ENCODE results near the gene CDH19.

Gene CDH19, protein sequence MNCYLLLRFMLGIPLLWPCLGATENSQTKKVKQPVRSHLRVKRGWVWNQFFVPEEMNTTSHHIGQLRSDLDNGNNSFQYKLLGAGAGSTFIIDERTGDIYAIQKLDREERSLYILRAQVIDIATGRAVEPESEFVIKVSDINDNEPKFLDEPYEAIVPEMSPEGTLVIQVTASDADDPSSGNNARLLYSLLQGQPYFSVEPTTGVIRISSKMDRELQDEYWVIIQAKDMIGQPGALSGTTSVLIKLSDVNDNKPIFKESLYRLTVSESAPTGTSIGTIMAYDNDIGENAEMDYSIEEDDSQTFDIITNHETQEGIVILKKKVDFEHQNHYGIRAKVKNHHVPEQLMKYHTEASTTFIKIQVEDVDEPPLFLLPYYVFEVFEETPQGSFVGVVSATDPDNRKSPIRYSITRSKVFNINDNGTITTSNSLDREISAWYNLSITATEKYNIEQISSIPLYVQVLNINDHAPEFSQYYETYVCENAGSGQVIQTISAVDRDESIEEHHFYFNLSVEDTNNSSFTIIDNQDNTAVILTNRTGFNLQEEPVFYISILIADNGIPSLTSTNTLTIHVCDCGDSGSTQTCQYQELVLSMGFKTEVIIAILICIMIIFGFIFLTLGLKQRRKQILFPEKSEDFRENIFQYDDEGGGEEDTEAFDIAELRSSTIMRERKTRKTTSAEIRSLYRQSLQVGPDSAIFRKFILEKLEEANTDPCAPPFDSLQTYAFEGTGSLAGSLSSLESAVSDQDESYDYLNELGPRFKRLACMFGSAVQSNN

DNA sequence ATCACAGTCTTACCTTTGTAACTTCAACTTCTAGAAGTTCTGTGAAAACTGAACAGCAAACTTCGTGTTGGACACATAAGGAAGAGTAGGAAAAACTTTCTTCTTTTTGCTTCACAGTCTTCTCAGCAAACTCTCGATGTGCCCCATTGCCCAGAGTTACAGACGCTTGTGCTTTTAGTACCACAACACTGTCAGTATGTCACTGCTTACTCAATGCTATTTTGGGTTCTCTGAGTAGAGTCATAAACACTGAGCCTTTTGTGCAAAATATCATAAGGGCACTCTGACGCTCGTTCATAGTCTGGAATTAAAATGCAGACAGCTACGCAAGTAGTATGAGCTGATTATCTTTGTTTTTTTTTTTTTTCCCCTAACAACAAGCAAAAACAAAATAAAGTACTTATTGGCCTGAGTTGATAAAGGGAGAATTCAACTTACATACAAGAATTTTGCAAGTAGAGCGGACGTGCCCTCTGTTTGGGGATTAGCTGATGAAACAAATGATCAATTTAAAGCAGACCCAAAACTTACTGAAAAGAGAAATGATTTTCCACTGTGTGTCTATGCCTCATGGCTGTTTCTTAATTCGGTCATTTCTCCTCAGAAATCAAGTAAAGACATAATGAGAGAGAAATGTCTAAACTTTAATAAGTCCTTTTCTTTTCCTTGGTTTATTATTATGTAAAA lies at the start of gene CDH19:
Gene CDH19, minus strand, starts transcription at position 150 of the 687 bp plus-strand sequence. CDS start 31,886 bp downstream, outside the sequence.
- no peak for DNase-seq

DNA sequence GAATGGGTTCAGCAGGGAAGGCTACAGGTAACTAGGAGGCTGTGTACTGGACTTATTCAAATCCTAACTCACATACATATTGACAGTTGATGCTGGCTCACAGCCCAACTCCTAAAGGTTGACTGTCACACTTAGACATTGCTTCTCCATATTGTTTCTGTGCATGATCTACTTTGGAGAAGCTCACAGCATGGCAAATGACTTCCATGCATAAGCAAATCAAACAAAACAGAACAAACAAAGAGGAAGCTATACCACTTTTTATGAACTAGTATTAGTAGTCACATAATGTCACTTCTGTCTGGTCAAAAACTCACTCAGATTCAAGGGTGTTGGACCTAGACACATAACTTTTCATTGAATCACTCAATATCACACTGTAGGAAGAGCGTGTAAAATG lies 43.8 kb upstream of the CDH19 start:
- DNase-seq, result no peak

DNA sequence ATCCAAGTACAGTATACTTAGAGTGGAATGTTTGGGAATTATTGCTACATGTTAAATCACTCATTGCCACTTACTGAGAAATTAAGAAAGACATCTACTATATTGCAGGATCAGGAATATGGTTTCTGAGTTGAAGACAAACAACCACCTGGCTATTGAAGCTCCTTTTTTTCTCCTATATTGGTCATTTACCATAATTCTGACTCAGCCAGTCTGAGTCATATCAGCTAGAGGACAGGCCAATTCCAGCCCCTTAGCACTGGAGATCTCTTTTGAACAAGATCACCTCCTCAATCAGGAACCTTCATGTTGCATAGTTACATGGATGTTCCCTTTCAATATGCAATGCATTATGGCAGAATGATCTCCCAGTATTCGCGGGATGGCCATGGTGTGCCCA lies 42.7 kb upstream of the CDH19 start:
- DNase-seq, result no peak

DNA sequence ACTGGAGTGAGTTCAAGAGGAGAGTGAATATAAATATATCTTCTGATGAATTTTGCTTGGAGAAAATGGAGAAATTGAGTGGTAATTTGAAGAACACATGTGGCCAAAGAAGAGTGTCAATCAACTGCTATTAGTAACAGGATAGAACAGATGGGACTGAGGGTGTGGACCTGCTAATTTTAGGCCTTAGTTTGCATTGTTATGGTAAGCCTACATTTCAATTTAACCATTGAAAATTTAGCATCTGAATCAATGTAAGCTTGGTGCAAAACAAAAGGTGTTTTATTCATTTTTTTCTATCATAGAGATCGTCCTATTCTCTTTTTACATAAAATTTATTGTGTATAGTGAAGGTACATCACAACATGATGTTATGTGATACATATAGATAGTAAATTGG lies 42.1 kb upstream of the CDH19 start:
- DNase-seq, result no peak

DNA sequence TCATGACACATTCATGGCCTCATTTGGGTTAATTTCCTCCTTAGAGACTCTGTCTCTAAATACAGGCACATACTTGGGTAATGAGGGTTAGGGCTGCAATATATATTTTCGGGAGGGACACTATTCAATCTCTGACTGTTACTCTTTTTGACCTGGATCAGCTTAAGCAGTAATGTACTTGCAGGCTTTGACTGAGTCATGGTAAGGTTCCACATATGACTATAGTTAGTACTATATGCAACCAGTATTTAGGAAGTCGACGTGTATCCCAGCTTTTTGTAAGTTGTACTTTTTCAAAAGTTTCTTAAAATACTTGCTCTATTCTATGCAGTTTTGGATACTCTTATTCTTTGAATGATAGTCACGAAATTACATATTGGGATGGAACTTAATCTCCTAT lies 37.2 kb upstream of the CDH19 start:
- DNase-seq, result no peak

DNA sequence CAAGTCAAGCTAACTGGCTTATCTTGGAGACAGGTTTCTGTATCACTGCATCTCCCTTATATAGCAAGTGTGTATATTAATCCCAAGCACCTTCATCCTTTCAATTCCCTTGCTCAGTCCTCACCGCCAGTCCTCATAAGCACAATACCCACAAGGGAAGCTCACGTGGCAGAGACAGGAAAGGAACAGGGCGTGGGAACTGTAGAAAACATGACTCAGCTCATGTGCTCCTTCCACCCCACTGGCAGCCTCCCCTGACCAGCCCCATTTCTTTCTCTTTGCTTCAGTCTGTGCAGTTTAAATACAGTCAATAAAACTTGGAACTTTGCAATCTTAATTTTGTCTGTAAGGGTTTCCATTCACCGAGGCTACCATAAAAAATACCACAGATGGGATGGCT lies 36.5 kb upstream of the CDH19 start:
- no peak for DNase-seq

DNA sequence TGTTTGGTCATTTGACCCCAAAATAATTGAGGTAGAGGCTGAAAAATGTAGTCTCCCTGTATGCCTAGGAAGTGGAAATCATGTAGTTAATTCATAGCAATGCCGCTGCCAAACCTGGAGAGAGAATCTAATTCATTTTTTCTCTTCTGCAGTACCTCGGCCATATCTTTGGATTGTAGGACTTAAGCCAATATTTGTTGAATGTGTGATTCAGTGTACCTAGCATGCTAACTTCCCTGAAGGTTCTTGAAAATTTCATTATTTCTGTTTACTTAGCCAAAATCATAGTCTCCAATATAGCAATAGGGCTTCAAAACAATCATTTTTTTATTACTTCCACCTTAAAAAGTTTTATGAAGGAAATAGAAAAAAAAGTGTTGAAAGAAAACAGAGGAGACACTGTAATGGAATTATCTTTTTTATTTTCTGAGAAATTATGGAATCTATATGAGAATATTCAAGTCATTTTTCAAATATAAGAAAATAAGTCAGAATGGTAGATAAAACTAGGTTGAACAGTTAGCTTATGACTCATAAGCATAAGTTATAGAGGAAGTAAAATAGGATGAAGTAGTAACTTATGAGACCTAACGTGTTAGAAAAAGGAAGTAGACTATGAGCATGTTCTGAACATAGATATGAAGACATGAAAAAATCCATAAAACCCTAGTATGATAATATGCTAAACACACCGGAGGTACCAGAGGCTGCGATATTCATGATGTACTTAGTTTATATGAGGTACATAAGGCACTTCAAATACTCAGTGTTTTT lies 35.2 kb upstream of the CDH19 start:
- DNase-seq, result no peak

DNA sequence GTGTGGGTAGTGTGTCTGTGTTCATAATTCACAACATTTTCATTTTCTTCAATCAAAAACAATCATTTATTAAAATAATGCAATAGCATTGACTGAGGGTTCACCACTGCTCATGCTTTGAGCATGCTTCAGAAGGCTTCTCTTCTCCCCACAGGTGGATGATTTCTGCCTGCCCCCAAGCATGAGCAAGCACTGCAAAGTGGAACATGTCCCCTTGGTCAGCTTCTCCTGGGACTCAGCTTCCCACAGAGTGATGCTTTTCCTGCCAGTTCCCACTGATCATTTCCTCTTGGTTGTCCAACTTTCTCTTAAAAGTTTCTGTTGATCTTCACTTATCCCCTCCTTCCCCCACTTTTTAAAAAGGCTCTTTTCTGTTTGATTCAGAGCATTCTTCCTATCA lies 31.5 kb upstream of the CDH19 start:
- DNase-seq, result no peak

DNA sequence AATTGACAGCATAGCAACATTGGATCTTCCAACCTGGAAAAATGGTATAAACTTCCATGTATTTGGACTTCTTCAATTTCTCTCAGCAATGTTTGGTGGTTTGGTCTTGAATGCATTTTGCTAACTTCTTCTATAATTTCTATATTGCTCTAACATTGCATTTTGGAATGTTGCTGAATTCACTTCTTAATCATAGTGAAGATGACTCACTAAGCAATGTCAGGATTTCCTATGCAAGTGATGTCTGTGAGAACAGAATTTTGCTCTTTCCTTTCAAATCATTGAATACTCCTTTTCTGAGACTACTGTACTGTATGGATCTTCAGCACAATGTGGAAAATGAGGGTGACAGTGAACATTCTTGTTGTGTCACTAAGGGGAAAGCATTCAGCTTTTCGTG lies 28.9 kb upstream of the CDH19 start:
- no peak for DNase-seq

DNA sequence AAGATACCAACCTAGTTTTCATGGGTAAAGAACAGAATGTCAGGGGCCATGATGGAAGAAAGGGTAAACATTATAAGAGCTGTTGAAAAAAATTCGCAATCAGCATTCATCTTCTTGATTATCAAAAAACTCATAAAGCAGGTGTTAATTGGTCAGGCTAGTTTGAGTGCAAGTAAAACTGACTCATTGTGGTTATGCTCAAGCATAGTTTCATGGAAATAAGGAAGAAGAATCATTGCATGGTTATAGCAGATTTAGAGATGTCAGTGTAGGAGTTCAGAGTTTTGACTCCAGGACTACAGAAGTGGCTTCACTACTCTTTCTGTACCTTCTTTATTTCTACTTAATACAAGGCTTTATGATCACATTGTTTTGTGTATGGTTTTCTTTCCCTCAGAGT lies 26.9 kb upstream of the CDH19 start:
- DNase-seq, result no peak

DNA sequence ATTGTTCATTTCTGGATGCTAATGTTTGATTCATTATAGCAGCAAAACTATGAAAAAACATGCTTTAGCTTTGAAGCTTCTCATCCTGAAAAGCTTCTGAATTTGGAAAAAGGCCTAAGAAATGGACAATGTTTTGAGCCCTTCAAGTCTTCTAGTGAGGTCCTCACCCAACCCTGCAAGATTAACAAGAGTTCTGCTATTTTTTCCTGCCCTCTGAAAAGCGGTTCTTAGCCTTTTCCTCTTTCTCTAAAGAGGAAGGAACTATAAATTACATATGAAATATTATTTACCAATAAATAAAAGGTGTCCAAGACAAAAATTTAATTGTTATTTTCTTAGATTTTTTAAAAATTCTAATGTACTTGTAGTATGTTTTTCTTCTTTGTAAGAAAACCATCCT lies 19.9 kb upstream of the CDH19 start:
- no peak for DNase-seq

DNA sequence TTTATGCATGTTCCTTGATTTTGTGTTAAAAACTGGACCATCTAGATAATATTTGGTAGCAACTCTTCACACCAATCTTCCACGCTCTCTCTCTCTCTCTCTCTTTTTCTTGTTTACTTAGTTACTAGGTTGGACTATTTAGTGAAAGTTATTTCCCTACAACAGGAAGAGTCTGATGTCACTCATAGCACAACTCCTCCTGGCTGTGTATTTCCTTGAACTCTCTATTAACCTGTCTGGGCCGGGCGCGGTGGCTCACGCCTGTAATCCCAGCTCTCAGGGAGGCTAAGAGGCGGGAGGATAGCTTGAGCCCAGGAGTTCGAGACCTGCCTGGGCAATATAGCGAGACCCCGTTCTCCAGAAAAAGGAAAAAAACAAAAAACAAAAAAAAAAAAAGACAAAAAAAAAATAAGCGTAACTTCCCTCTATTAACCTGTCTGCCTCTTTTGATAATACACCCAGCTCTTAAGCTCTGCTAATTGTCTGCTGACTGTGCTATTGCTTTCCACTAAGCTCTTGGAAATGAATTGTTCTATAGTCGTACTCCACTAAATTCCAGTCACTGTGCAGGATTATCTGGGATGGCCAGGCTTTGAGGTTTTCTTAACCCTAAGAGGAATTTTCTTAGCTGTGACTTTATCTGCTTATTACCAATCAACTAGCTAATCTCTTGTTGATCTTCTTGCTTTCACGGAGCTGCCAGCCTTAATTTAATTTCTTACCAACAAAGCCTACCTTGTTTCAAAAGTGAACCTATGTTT lies 18.1 kb upstream of the CDH19 start:
- no peak for DNase-seq

DNA sequence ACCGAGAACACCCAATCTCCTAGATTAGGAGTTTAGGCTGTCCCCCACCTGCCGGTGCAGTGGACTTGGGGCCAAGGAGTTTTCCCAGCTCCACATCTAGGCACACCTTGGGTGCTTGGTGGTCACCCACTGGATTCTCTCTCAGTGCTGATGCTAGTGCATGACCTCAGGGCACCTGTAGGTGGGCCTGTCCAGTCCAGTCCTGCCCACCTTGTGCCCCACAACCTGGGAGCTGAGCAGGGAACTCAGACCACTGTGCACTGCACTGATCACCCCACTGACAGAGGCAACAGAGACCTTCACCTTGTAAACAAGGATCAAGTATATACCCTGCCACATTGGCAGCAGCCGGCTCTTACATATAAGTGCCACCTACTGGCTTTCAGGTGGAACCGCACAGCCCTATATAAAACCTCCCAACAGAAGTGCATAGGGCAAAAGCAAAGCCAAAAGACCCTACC lies 12.7 kb upstream of the CDH19 start:
- DNase-seq, result no peak

DNA sequence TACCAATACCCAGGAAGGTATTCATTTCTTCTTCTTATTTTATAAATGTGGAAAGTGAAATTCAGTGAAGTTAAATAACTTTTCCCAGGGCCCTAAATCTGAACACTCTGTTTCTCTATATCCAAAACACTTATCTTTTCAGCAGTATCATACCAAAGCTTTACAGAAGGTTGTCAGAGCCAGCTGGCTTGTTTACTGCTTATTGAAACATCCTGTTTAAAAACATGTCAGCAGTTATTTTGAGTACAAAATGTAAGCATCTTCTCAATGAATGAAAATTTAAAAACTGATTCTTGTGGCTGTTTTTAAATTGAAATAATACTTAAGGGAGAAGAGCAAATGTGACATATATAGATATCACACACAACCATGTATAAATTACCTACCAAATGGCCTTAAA lies 11.3 kb upstream of the CDH19 start:
- DNase-seq, result no peak

DNA sequence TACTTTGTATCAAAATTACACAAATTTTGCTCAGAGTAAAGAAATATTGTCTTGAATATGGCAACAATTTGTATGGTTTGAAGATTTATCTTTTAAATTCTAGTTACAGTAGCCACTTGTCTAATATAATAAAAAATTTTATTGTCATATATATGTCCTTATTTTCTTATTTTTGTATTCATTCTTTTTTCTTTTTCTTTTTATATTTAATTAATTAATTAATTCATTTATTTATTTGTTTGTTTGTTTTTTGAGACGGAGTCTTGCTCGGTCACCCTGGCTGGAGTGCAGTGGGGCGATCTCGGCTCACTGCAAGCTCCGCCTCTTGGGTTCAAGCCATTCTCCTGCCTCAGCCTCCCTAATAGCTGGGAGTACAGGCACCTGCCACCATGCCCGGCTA lies 3.7 kb upstream of the CDH19 start:
- DNase-seq, result no peak

DNA sequence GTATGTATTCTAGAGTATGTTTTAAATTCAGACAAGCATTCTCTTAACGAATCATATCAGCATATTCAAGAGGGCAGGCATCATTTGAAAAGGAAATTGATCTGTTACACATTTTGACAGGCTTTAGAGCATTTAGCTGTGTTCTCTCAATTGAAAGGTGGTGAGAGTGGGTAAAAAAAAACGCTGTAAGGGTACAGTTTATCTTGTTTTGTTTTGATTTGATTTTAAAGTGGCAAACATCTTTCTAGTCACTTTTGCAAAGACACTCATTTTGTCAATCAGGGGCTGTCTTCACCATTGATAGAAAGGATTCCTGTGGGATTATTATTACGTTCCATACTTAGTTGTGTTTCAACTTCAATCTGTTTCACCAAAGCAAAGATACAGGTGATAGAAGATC lies 2.2 kb downstream of the CDH19 start:
- DNase-seq, result no peak

DNA sequence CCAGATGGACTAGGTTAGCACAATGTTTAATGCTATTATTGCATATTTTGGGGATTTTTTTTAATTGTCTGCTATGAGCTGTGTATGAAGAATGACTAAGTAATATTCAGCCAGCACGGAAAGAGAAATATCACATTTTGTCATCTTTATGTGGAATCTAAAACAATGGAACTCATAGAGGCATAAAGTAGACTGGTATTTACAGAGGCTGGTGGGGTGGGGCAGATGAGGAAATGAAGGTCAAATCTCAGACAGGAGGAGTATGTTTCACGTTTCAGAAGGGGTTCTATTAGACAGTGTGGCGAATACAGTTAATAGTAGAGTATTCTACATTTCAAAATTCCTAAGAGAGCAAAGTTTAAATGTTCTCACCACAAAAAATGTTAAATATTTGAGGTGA lies 4.7 kb downstream of the CDH19 start:
- no peak for DNase-seq

DNA sequence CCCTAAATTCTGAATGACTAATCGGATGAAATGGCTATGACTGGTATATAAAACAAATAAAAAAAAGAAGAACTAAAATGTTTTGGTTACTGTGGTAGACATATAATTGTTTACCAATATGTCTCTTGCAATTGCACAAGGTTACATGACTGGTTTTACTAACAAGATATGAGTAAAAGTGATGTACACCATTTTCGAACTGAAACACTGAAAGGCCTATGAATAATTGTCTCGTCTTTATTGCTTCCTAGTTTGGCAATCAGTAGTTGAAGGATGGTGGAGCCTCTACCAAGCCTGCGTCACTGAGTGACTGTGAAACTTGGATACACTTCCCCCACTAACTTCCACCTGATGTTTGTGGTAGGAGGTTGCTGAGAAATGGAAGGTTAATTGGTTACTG lies 16.5 kb downstream of the CDH19 start:
- no peak for DNase-seq

DNA sequence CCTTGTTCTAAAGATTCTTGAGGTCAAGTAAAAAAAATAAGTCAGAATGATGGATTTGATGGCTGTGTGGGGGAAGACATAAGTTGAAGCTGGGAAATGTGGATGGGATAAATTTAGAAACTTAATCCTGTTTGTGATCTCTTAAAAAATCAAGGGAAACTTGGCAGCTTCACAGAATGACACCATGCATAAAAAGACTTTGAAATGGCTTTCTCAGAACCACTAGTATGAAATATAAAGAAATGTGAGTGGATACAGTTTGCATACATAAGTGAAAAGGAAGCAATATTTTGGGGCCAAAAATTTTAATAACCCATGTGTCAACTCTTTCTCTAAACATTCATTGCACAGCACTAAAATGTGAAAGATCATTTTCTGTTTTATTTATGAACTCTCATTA lies 21.7 kb downstream of the CDH19 start:
- DNase-seq, result no peak

DNA sequence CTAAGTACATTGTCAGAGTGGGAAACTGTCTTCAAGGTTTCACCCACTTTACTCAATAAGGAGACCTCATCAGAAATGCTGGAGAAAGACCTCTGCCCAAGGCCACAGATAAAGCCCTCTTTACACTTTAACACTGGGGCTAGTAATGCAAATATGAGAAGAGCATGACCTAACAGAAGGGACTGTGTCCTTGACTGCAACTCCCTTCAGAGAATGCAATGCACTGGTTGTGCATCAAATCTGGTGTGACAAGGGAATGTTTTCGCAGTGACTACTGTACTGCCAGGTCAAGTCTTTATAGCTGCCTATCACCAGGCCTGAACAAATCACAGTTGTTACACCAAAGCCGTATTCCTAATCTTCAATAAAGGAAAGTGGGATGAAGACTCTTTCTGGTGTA lies 28.6 kb downstream of the CDH19 start:
- DNase-seq, result no peak

DNA sequence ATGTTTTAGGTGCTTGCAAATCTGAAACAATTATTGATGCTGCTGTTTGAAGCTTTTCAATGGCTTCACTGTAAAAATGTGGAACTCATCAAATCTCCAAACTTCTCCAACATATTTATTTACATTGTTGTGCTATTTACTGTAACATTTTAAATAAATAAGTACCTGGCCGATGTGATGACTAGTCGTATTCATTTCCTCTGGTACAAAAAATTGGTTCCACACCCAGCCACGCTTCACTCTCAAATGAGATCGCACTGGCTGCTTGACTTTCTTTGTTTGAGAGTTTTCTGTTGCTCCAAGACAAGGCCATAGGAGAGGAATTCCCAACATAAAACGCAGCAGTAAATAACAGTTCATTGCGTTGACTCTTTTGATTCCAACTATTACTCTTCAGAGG lies 32.0 kb downstream of the CDH19 start:
- DNase-seq, result no peak

DNA sequence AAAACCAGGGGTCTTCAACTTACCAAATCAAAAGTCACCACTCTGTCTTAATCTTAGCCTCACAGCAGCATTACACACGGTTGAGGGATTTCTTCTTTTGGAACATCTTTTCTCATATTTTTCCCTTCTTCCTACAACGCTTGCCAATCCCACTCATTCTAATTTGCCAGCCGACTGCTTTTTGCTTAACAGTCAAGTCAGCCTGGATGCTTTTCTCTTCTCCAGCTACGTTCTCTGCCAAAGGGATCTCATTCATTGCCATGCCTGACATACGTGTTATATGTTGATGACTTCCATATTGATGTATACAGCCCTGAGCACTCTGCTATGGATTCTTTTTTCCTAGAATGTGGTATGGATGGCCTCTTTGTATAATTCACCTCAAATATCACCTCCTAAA lies 37.3 kb downstream of the CDH19 start:
- DNase-seq, result no peak
